Mesendoderm (in vitro differentiated cells): Measurements from ENCODE around the gene ERC2.
A peak's percentile ranks its signal among the peaks of the same experiment; 100 is the strongest.
"Not testable (repeated sequence)": the region's sequence is repeated elsewhere in the genome, so short reads cannot be mapped to it uniquely, and the experiment has no call there.

Experiments used
- DNase-seq: peaks from one replicate; pipeline ENCODE4 v3.0.0; 2013
- H2AK5ac ChIP-seq: 2 replicates; pipeline ENCODE4 v1.6.1; 2013; ENCODE audit warnings: low read length, inconsistent platforms
- H2BK120ac ChIP-seq: 2 replicates; pipeline ENCODE4 v1.6.1; 2013; ENCODE audit warnings: low read depth, mild to moderate bottlenecking, low read length, moderate library complexity, mixed read lengths
- H2BK15ac ChIP-seq: replicated peaks from 2 replicates; pipeline ENCODE4 v1.6.1; 2013; ENCODE audit warnings: low read depth, mild to moderate bottlenecking, moderate library complexity
- H2BK5ac ChIP-seq: 2 replicates; pipeline ENCODE4 v1.6.1; 2013; ENCODE audit warnings: low read length, inconsistent platforms
- H3K18ac ChIP-seq: 2 replicates; pipeline ENCODE4 v1.6.1; 2013; ENCODE audit warnings: mild to moderate bottlenecking, low read length, mixed read lengths
- H3K23ac ChIP-seq: one replicate; pipeline ENCODE4 v1.6.1; 2013; ENCODE audit warnings: low read length
- H3K27ac ChIP-seq: 2 replicates; pipeline ENCODE4 v1.5.1; 2013; ENCODE audit warnings: low read depth, mild to moderate bottlenecking, inconsistent platforms, low read length, moderate library complexity
- H3K27me3 ChIP-seq: 2 replicates; pipeline ENCODE4 v1.6.1; 2013; ENCODE audit warnings: low read length, control low read depth, mild to moderate bottlenecking, inconsistent platforms; ENCODE audit not compliant: insufficient read depth, poor library complexity
- H3K36me3 ChIP-seq: 2 replicates; pipeline ENCODE4 v1.6.1; 2013; ENCODE audit warnings: low read length, inconsistent platforms; ENCODE audit not compliant: control insufficient read depth, insufficient read depth
- H3K4ac ChIP-seq: one replicate; pipeline ENCODE4 v1.6.1; 2013; ENCODE audit warnings: low read depth, mild to moderate bottlenecking, low read length, moderate library complexity
- H3K4me1 ChIP-seq: 2 replicates; pipeline ENCODE4 v1.6.1; 2013; ENCODE audit warnings: low read depth, low read length, inconsistent platforms; ENCODE audit not compliant: control insufficient read depth
- H3K4me2 ChIP-seq: 2 replicates; pipeline ENCODE4 v1.6.1; 2013; ENCODE audit warnings: low read length
- H3K4me3 ChIP-seq: 2 replicates; pipeline ENCODE4 v1.5.1; 2013; ENCODE audit warnings: mild to moderate bottlenecking, low read length
- H3K56ac ChIP-seq: one replicate; pipeline ENCODE4 v1.6.1; 2013; ENCODE audit warnings: low read length
- H3K79me1 ChIP-seq: 2 replicates; pipeline ENCODE4 v1.6.1; 2013; ENCODE audit warnings: low read length, inconsistent platforms
- H3K79me2 ChIP-seq: 2 replicates; pipeline ENCODE4 v1.6.1; 2013; ENCODE audit warnings: mild to moderate bottlenecking, low read length; ENCODE audit not compliant: control insufficient read depth, insufficient read depth
- H3K9ac ChIP-seq: 2 replicates; pipeline ENCODE4 v1.6.1; 2013; ENCODE audit warnings: low read length, inconsistent platforms
- H4K5ac ChIP-seq: one replicate; pipeline ENCODE4 v1.6.1; 2013; ENCODE audit warnings: low read length
- H4K8ac ChIP-seq: one replicate; pipeline ENCODE4 v1.6.1; 2013; ENCODE audit warnings: low read depth, mild to moderate bottlenecking, control low read depth, low read length, moderate library complexity
- WGBS: extraction: QIAGEN DNeasy Blood & Tissue Kit; methylation state at CpG from one replicate; pipeline ENCODE4 v1.1.7; 2013; ENCODE audit warnings: low lambda C conversion rate, missing lambda C conversion rate; ENCODE audit not compliant: insufficient coverage; ENCODE audit errors: extremely low coverage; 5-methylcytosine and 5-hydroxymethylcytosine counted together

Gene ERC2

GRCh38 chr3:55507808-55508207, 960.5 kb downstream of the ERC2 start:
- Histone ChIP-seq H3K4me1 (no peaks in the 10 kb centered on the region), H3K79me1 (no peaks in the 10 kb centered on the region), H3K9ac (no peak overlapping the region), H3K79me2 (no peaks in the 10 kb centered on the region), H3K27ac (no peak overlapping the region), H3K56ac (no peak overlapping the region), H3K18ac (no peak overlapping the region), H2BK5ac (no peak overlapping the region), H3K23ac (no peak overlapping the region), H4K8ac (no peak overlapping the region), H2AK5ac (no peak overlapping the region), H2BK120ac (no peak overlapping the region), H2BK15ac (no peak overlapping the region), H4K5ac (no peak overlapping the region), H3K4me3 (no peak overlapping the region), H3K4me2 (no peak overlapping the region), H3K4ac (no peak overlapping the region), H3K36me3 (no peaks in the 10 kb centered on the region), H3K27me3 (no peaks in the 10 kb centered on the region)
- DNase-seq, result no peak
- no CpG with 5 or more reads among the region's 1 CpG for WGBS

DNA sequence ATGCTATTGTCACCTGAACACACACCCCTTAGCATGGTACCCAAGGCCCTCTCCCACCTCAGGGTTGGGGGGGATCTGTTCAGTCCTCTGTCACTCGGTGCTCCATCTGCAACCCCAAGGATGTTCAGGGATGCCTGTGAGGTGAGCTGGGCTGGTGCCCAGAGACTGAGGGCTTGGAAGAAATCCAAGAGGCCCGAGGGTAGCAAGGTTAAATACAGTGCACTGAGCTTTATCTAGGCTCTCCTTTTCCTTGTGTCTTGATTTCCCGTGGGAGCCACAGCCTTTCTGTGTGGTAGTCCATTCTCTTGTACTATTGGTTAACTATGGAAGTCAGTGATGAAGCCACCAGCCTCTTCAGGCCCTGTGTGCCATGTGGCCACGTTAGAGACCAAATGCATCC, 962.5 kb downstream of the ERC2 start:
- H3K23ac ChIP-seq, result no peak overlapping the region

GRCh38 chr3:55505102-55505501, 963.2 kb downstream of the ERC2 start:
- no CpG with 5 or more reads among the region's 6 CpGs for WGBS
- H2BK120ac ChIP-seq, H4K5ac ChIP-seq, H3K4ac ChIP-seq, H3K79me2 ChIP-seq, H3K18ac ChIP-seq, H3K36me3 ChIP-seq, H2BK15ac ChIP-seq, H3K4me2 ChIP-seq, H3K4me3 ChIP-seq, H3K56ac ChIP-seq, H3K23ac ChIP-seq, H3K27me3 ChIP-seq, H3K79me1 ChIP-seq, H3K9ac ChIP-seq, H2BK5ac ChIP-seq, H3K27ac ChIP-seq, H3K4me1 ChIP-seq, H2AK5ac ChIP-seq, H4K8ac ChIP-seq: not testable (repeated sequence)
- DNase-seq, result peak; percentile 89

More for the DNA sequence above, 962.5 kb downstream of the ERC2 start:
- no peaks in the 10 kb centered on the region for H3K27me3 ChIP-seq
- H2BK120ac ChIP-seq, result no peak overlapping the region
- H2AK5ac ChIP-seq, result peak overlapping the region; percentile 54
- H3K9ac ChIP-seq, result no peak overlapping the region
- DNase-seq, result no peak
- H4K5ac ChIP-seq, result no peak overlapping the region
- H3K18ac ChIP-seq, result no peak overlapping the region
- H3K56ac ChIP-seq, result no peak overlapping the region
- H3K4ac ChIP-seq, result no peak overlapping the region
- H3K4me2 ChIP-seq, result no peak overlapping the region
- WGBS, result no CpG with 5 or more reads among the region's 4 CpGs
- H3K27ac ChIP-seq, result no peak overlapping the region
- no peak overlapping the region for H2BK15ac ChIP-seq
- no peak overlapping the region for H4K8ac ChIP-seq
- peak overlapping the region; percentile 40 for H2BK5ac ChIP-seq
- no peak overlapping the region for H3K4me3 ChIP-seq
- H3K79me1 ChIP-seq, result no peaks in the 10 kb centered on the region
- H3K79me2 ChIP-seq, result no peaks in the 10 kb centered on the region
- no peaks in the 10 kb centered on the region for H3K36me3 ChIP-seq
- H3K4me1 ChIP-seq, result no peaks in the 10 kb centered on the region

GRCh38 chr3:55501905-55502304, 966.4 kb downstream of the ERC2 start:
- H3K56ac ChIP-seq, result no peak overlapping the region
- WGBS, result no CpG with 5 or more reads among the region's 3 CpGs
- H3K36me3 ChIP-seq, result no peaks in the 10 kb centered on the region
- H3K79me1 ChIP-seq, result no peaks in the 10 kb centered on the region
- no peak overlapping the region for H3K23ac ChIP-seq
- no peak overlapping the region for H3K4ac ChIP-seq
- no peaks in the 10 kb centered on the region for H3K79me2 ChIP-seq
- no peak overlapping the region for H3K4me2 ChIP-seq
- no peak overlapping the region for H3K4me3 ChIP-seq
- no peak overlapping the region for H4K5ac ChIP-seq
- no peak overlapping the region for H2BK15ac ChIP-seq
- no peak overlapping the region for H3K18ac ChIP-seq
- H4K8ac ChIP-seq, result no peak overlapping the region
- H3K4me1 ChIP-seq, result no peaks in the 10 kb centered on the region
- no peak overlapping the region for H2BK120ac ChIP-seq
- no peak for DNase-seq
- no peak overlapping the region for H3K27ac ChIP-seq
- H2BK5ac ChIP-seq, result no peak overlapping the region
- H3K9ac ChIP-seq, result no peak overlapping the region
- no peaks in the 10 kb centered on the region for H3K27me3 ChIP-seq
- no peak overlapping the region for H2AK5ac ChIP-seq

GRCh38 chr3:55500555-55501330, 967.5 kb downstream of the ERC2 start:
- H3K56ac ChIP-seq, result no peak overlapping the region
- no peak overlapping the region for H2BK15ac ChIP-seq
- H3K4ac ChIP-seq, result no peak overlapping the region
- no peak overlapping the region for H2BK120ac ChIP-seq
- no peak overlapping the region for H3K4me2 ChIP-seq
- no peaks in the 10 kb centered on the region for H3K27me3 ChIP-seq
- no peak overlapping the region for H3K9ac ChIP-seq
- H3K79me1 ChIP-seq, result no peaks in the 10 kb centered on the region
- no peak overlapping the region for H3K27ac ChIP-seq
- H4K8ac ChIP-seq, result no peak overlapping the region
- no peaks in the 10 kb centered on the region for H3K4me1 ChIP-seq
- no peak overlapping the region for H2AK5ac ChIP-seq
- no CpG with 5 or more reads among the region's 5 CpGs for WGBS
- H3K79me2 ChIP-seq, result no peaks in the 10 kb centered on the region
- no peak overlapping the region for H3K23ac ChIP-seq
- no peaks in the 10 kb centered on the region for H3K36me3 ChIP-seq
- peak; percentile 51 for DNase-seq
- no peak overlapping the region for H3K4me3 ChIP-seq
- no peak overlapping the region for H3K18ac ChIP-seq
- no peak overlapping the region for H4K5ac ChIP-seq
- no peak overlapping the region for H2BK5ac ChIP-seq

- Histone ChIP-seq H4K5ac (no peak overlapping the region), H4K8ac (no peak overlapping the region), H3K36me3 (no peaks in the 10 kb centered on the region), H3K4ac (no peak overlapping the region), H3K18ac (no peak overlapping the region), H3K79me1 (no peaks in the 10 kb centered on the region), H3K4me3 (no peak overlapping the region), H2AK5ac (no peak overlapping the region), H2BK5ac (no peak overlapping the region), H3K27ac (no peak overlapping the region), H3K4me2 (no peak overlapping the region), H3K9ac (no peak overlapping the region), H3K56ac (no peak overlapping the region), H3K79me2 (no peaks in the 10 kb centered on the region), H3K27me3 (no peaks in the 10 kb centered on the region), H2BK15ac (no peak overlapping the region), H2BK120ac (no peak overlapping the region), H3K4me1 (no peaks in the 10 kb centered on the region), H3K23ac (no peak overlapping the region)
- no peak for DNase-seq
- WGBS, result no CpG with 5 or more reads among the region's 4 CpGs
Observed at GRCh38 chr3:55498520-55498919, 969.7 kb downstream of the ERC2 start.
